Sigmoid colon (tissue), 4 donors: ENCODE results near the gene RPS18.
A peak's percentile ranks its signal among the peaks of the same experiment; 100 is the strongest.

ENCODE experiments used
- CTCF ChIP-seq, 4 experiments: fragments of 450-650 bp in 3 of 4; fragments of 200-600 bp in 1 of 4; IDR thresholded peaks; one replicate each; pipeline ENCODE4 v1.5.1; 2016 to 2019; ENCODE audit warnings: antibody characterized with exemption in 4 of 4, mild to moderate bottlenecking in 3 of 4, moderate library complexity in 2 of 4
- EP300 ChIP-seq, 4 donors: sonication (generic); formaldehyde crosslinking; IDR thresholded peaks; one replicate each; pipeline ENCODE4 v1.6.1; 2017; ENCODE audit warnings: antibody characterized with exemption in 4 of 4
- POLR2A ChIP-seq, 2 donors: fragments of 450-650 bp; IDR thresholded peaks; one replicate each; pipeline ENCODE4 v1.6.1; 2016; ENCODE audit warnings: antibody characterized with exemption in 2 of 2, mild to moderate bottlenecking in 2 of 2, moderate library complexity in 2 of 2

GRCh38 chr6:33299237-33299944 is 27.5 kb downstream of the RPS18 start:
- peak; percentile 69 to 80 for TF ChIP-seq POLR2A (IDR thresholded peaks at IDR 0.05)
- TF ChIP-seq CTCF (IDR thresholded peaks at IDR 0.05) = peak; percentile 39 to 79 (median 72)
- TF ChIP-seq EP300 (IDR thresholded peaks at IDR 0.05) = peak in 1 of 4 donors; percentile 21
